ENCODE measurements around the gene TUBGCP5. TPM values are rescaled to one million over a fixed set of nuclear protein-coding genes. Genes with fewer than 3 reads are reported as not detected.

TUBGCP5 gene
- total RNA-seq, 1 experiment from 2014 or later, result 10.7 TPM

- H3K79me2 ChIP-seq (ENCODE audit: low read depth), result peaks cover 19% of the 10 kb centered on the region; the same call in 1 of the 2 replicates
- intact Hi-C loops (cut with micrococcal nuclease; ENCODE audit: unreplicated experiment), result no loop called here
- H4K20me1 ChIP-seq (ENCODE audit: insufficient read depth), result peaks cover 13% of the 10 kb centered on the region; the same call in 1 of the 2 replicates
- H3K9me2 ChIP-seq (ENCODE audit: insufficient read depth), result no peaks in the 10 kb centered on the region
- no peak overlapping the region for H3K4me2 ChIP-seq
- TF ChIP-seq CTCF (conservative IDR thresholded peaks at IDR 0.05) (no peak), EZH2 (IDR thresholded peaks at IDR 0.05; ENCODE audit: low read depth) (no peak)
- no peak overlapping the region for H3K27ac ChIP-seq
- BruUV-seq (replicated peaks), result no TSS peak
- H3F3A ChIP-seq (ENCODE audit: insufficient read depth, low read depth), result no peaks in the 10 kb centered on the region
- ChIA-PET POLR2A (ENCODE audit: unreplicated experiment) (no interaction called here), CTCF (no interaction called here)
- no peak for DNase-seq
- H3K36me3 ChIP-seq (ENCODE audit: low read depth), result no peaks in the 10 kb centered on the region
- H3K9me3 ChIP-seq (ENCODE audit: insufficient read depth, low read depth), result no peaks in the 10 kb centered on the region
- H2AFZ ChIP-seq, result no peak overlapping the region
- no peaks in the 10 kb centered on the region for H3K4me1 ChIP-seq (replicated peaks; ENCODE audit: insufficient read depth)
- H3K27me3 ChIP-seq (ENCODE audit: insufficient read depth, low read depth), result no peaks in the 10 kb centered on the region
- H3K4me3 ChIP-seq, result no peak overlapping the region
These were observed 78.8 kb downstream of the TUBGCP5 start for GRCh38 chr15:22960556-22960955.

GRCh38 chr15:22960126-22960525 lies 79.2 kb downstream of the TUBGCP5 start:
- H3K27ac ChIP-seq, result no peak overlapping the region
- BruUV-seq (replicated peaks), result no TSS peak
- CTCF ChIA-PET, result no interaction called here
- H3K4me3 ChIP-seq, result no peak overlapping the region
- no peaks in the 10 kb centered on the region for H3K9me3 ChIP-seq (ENCODE audit: insufficient read depth, low read depth)
- no peaks in the 10 kb centered on the region for H3K36me3 ChIP-seq (ENCODE audit: low read depth)
- intact Hi-C loops (cut with micrococcal nuclease; ENCODE audit: unreplicated experiment), result no loop called here
- H3F3A ChIP-seq (ENCODE audit: insufficient read depth, low read depth), result no peaks in the 10 kb centered on the region
- H2AFZ ChIP-seq, result no peak overlapping the region
- peaks cover 18% of the 10 kb centered on the region; the same call in 1 of the 2 replicates for H3K79me2 ChIP-seq (ENCODE audit: low read depth)
- H4K20me1 ChIP-seq (ENCODE audit: insufficient read depth), result peaks cover 13% of the 10 kb centered on the region; the same call in 1 of the 2 replicates
- H3K4me1 ChIP-seq (replicated peaks; ENCODE audit: insufficient read depth), result no peaks in the 10 kb centered on the region
- POLR2A ChIA-PET (ENCODE audit: unreplicated experiment), result no interaction called here
- no peak overlapping the region for H3K4me2 ChIP-seq
- TF ChIP-seq CTCF (conservative IDR thresholded peaks at IDR 0.05) (no peak), EZH2 (IDR thresholded peaks at IDR 0.05; ENCODE audit: low read depth) (no peak)
- DNase-seq, result no peak
- no peaks in the 10 kb centered on the region for H3K27me3 ChIP-seq (ENCODE audit: insufficient read depth, low read depth)
- H3K9me2 ChIP-seq (ENCODE audit: insufficient read depth), result no peaks in the 10 kb centered on the region

- Histone ChIP-seq H3K36me3 (ENCODE audit: low read depth) (no peaks in the 10 kb centered on the region), H3K9me3 (ENCODE audit: insufficient read depth, low read depth) (no peaks in the 10 kb centered on the region), H3K4me2 (no peak overlapping the region), H3K27me3 (ENCODE audit: insufficient read depth, low read depth) (no peaks in the 10 kb centered on the region), H3K79me2 (ENCODE audit: low read depth) (peaks cover 14% of the 10 kb centered on the region; the same call in 1 of the 2 replicates), H2AFZ (no peak overlapping the region), H4K20me1 (ENCODE audit: insufficient read depth) (peaks cover 13% of the 10 kb centered on the region), H3K9me2 (ENCODE audit: insufficient read depth) (no peaks in the 10 kb centered on the region), H3F3A (ENCODE audit: insufficient read depth, low read depth) (no peaks in the 10 kb centered on the region), H3K27ac (no peak overlapping the region), H3K4me3 (no peak overlapping the region), H3K4me1 (replicated peaks; ENCODE audit: insufficient read depth) (no peaks in the 10 kb centered on the region)
- TF ChIP-seq EZH2 (IDR thresholded peaks at IDR 0.05; ENCODE audit: low read depth), result no peak
- intact Hi-C loops (cut with micrococcal nuclease; ENCODE audit: unreplicated experiment), result no loop called here
- BruUV-seq (replicated peaks), result no TSS peak
- ChIA-PET CTCF (no interaction called here), POLR2A (ENCODE audit: unreplicated experiment) (no interaction called here)
- DNase-seq, result no peak
These were observed 79.9 kb downstream of the TUBGCP5 start for GRCh38 chr15:22959321-22960101.
